GM23338 (cell line): ENCODE data around the gene WSCD1.

ENCODE experiments used
- CTCF ChIP-seq, 2 experiments: fragments of 200-600 bp in 1 of 2; sonication (generic) in 1 of 2; conservative IDR thresholded peaks; 2 replicates each; pipeline versions ENCODE4 v1.5.1 to v1.6.1; 2016 to 2017; ENCODE audit warnings: antibody characterized with exemption in 2 of 2, low read depth in 2 of 2, mild to moderate bottlenecking in 2 of 2, moderate library complexity in 1 of 2
- EZH2 ChIP-seq: fragments of 200-600 bp; sonication (generic); IDR thresholded peaks from one replicate; pipeline ENCODE4 v1.8.0; 2017; ENCODE audit warnings: antibody characterized with exemption, mild to moderate bottlenecking, low read depth; ENCODE audit not compliant: unreplicated experiment
- EZH2phosphoT487 ChIP-seq: fragments of 200-600 bp; sonication (generic); IDR thresholded peaks from one replicate; pipeline ENCODE4 v1.8.1; 2018; ENCODE audit warnings: antibody characterized with exemption; ENCODE audit not compliant: unreplicated experiment
- POLR2AphosphoS5 ChIP-seq: IDR thresholded peaks from 2 replicates; pipeline ENCODE4 v1.6.1; 2016; ENCODE audit warnings: antibody characterized with exemption, low read depth
- ZNF462 ChIP-seq: fragments of 250-450 bp; sonication (Bioruptor Pico); IDR thresholded peaks from 2 replicates; pipeline ENCODE4 v1.5.0; 2020; ENCODE audit warnings: mild to moderate bottlenecking, moderate library complexity
- TF ChIP-seq, protein P1 (sequence below): IDR thresholded peaks from 2 replicates; pipeline ENCODE4 v1.6.1; 2016; ENCODE audit warnings: antibody characterized with exemption
- TF ChIP-seq, protein P2 (sequence below): IDR thresholded peaks from one replicate; pipeline ENCODE4 v1.6.1; 2018; ENCODE audit warnings: antibody characterized with exemption; ENCODE audit not compliant: unreplicated experiment

- no peak for TF ChIP-seq CTCF (conservative IDR thresholded peaks at IDR 0.05; ENCODE audit: low read depth in 2 of 2)
- no peak for TF ChIP-seq ZNF462
- TF ChIP-seq, protein P1, sequence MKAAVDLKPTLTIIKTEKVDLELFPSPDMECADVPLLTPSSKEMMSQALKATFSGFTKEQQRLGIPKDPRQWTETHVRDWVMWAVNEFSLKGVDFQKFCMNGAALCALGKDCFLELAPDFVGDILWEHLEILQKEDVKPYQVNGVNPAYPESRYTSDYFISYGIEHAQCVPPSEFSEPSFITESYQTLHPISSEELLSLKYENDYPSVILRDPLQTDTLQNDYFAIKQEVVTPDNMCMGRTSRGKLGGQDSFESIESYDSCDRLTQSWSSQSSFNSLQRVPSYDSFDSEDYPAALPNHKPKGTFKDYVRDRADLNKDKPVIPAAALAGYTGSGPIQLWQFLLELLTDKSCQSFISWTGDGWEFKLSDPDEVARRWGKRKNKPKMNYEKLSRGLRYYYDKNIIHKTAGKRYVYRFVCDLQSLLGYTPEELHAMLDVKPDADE = no peak
- no peak for TF ChIP-seq EZH2
- no peak for TF ChIP-seq POLR2AphosphoS5
- TF ChIP-seq EZH2phosphoT487 = no peak
- TF ChIP-seq, protein P2, sequence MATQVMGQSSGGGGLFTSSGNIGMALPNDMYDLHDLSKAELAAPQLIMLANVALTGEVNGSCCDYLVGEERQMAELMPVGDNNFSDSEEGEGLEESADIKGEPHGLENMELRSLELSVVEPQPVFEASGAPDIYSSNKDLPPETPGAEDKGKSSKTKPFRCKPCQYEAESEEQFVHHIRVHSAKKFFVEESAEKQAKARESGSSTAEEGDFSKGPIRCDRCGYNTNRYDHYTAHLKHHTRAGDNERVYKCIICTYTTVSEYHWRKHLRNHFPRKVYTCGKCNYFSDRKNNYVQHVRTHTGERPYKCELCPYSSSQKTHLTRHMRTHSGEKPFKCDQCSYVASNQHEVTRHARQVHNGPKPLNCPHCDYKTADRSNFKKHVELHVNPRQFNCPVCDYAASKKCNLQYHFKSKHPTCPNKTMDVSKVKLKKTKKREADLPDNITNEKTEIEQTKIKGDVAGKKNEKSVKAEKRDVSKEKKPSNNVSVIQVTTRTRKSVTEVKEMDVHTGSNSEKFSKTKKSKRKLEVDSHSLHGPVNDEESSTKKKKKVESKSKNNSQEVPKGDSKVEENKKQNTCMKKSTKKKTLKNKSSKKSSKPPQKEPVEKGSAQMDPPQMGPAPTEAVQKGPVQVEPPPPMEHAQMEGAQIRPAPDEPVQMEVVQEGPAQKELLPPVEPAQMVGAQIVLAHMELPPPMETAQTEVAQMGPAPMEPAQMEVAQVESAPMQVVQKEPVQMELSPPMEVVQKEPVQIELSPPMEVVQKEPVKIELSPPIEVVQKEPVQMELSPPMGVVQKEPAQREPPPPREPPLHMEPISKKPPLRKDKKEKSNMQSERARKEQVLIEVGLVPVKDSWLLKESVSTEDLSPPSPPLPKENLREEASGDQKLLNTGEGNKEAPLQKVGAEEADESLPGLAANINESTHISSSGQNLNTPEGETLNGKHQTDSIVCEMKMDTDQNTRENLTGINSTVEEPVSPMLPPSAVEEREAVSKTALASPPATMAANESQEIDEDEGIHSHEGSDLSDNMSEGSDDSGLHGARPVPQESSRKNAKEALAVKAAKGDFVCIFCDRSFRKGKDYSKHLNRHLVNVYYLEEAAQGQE = no peak
Measured at GRCh38 chr17:6078458-6078871, 8.3 kb downstream of the WSCD1 start.
